ENCODE measurements around the gene HDAC1. TPM values are rescaled to one million over a fixed set of nuclear protein-coding genes. Genes with fewer than 3 reads are reported as not detected.

Gene HDAC1
- total RNA-seq, 4 donors from 2014 or later = 78.2 to 96.8 (median 85.0) TPM

DNA sequence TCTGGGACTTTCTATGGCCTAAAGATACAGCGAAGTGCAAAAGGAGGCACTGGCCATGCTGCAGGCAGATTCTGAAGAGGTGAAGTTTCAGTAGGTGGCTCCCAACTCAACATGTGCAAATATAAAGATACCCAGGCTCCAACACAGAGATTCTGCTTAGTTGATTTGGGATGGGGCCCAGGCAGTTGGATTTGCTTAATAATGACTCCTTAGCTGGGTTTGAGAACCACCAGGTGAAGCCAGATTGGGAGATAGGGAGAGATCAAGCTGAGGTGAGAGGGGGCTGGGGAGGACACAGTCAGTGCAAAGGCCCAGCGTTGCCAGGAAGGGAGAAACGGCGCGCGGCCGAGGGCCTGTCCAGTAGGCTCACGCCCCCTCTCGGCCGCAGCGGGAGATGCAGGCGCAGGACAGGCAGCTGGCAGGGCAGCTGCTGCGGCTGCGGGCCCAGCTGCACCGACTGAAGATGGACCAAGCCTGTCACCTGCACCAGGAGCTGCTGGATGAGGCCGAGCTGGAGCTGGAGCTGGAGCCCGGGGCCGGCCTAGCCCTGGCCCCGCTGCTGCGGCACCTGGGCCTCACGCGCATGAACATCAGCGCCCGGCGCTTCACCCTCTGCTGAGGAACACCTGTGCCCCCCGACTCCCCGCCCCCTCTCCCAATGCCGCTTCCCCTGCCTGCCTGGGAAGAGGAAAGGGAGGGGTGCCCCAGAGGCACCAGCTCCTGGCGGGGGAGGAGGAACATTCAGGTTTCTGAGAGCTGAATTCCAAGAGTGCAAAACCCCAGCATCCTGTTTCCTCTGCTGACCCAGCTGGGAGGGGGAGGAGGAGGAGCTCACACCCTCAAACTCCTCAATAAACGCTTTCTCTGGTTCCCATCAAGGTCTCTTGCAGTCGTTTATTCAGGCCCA is 43.6 kb upstream of the HDAC1 start:
- Histone ChIP-seq H3K9me3 (no peaks in the 10 kb centered on the region), H3K27me3 (no peaks in the 10 kb centered on the region), H3K27ac (peak overlapping the region; percentile 27 to 74 (median 74)), H3K36me3 (no peaks in the 10 kb centered on the region), H3K4me1 (peaks cover 17 to 46% of the 10 kb centered on the region in 2 donors), H3K4me3 (replicated peaks in 1 of 3) (no peak overlapping the region)
- WGBS, 2 donors = 24 to 33% methylated on average over 3 to 14 of the region's 31 CpGs
- peak; percentile 84 to 87 for DNase-seq
- intact Hi-C loops (cut with DNase I) = no loop called here
- TF ChIP-seq, protein P1, sequence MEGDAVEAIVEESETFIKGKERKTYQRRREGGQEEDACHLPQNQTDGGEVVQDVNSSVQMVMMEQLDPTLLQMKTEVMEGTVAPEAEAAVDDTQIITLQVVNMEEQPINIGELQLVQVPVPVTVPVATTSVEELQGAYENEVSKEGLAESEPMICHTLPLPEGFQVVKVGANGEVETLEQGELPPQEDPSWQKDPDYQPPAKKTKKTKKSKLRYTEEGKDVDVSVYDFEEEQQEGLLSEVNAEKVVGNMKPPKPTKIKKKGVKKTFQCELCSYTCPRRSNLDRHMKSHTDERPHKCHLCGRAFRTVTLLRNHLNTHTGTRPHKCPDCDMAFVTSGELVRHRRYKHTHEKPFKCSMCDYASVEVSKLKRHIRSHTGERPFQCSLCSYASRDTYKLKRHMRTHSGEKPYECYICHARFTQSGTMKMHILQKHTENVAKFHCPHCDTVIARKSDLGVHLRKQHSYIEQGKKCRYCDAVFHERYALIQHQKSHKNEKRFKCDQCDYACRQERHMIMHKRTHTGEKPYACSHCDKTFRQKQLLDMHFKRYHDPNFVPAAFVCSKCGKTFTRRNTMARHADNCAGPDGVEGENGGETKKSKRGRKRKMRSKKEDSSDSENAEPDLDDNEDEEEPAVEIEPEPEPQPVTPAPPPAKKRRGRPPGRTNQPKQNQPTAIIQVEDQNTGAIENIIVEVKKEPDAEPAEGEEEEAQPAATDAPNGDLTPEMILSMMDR (IDR thresholded peaks at IDR 0.05) = peak; percentile 24 to 86 (median 62)
- no peak for TF ChIP-seq POLR2A (IDR thresholded peaks at IDR 0.05)

DNA sequence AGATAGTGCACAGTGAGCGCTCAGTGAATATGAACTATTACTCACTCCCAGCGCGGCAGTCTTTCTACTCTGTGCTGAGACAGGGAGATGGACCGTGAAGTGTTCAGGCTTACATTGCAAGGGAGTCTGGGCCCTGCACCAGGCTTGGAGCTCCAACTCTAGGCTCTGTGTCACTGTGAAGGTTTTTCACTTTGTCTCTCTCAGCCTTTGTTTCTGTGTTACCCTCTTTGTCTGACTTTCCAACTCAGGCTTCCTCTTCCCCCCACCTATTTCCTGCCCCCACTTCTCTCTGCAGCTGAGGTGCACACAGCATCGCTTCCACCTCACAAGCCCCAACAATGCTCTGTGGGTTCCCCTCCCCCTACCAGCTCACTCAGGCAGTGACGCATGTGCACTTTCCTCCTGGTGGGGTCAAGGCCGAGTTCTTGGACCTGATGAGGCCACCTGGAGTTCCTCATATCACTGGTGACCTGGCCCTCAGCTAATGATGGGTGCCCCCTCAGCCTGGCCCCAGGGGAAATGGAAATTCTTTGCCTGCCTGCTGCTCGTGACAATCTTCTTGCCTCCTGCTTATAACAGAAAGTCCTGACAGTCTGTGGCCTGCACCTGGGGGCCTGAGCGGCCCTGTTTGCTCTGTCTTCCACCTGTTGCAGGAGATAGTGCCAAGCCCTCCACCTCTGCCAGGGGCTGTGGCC is 41.9 kb upstream of the HDAC1 start:
- Histone ChIP-seq H3K27ac (peak overlapping the region; percentile 49 to 79 (median 67)), H3K4me1 (peaks cover 17 to 46% of the 10 kb centered on the region in 2 donors), H3K27me3 (no peaks in the 10 kb centered on the region), H3K4me3 (replicated peaks in 1 of 3) (no peak overlapping the region), H3K9me3 (no peaks in the 10 kb centered on the region), H3K36me3 (no peaks in the 10 kb centered on the region)
- TF ChIP-seq POLR2A (IDR thresholded peaks at IDR 0.05) = no peak
- TF ChIP-seq, protein P1 (IDR thresholded peaks at IDR 0.05) = no peak
- DNase-seq = peak; percentile 23 to 41
- intact Hi-C loops (cut with DNase I) = no loop called here
- 47 to 61% methylated on average over 6 to 9 of the region's 9 CpGs for WGBS, 2 donors

DNA sequence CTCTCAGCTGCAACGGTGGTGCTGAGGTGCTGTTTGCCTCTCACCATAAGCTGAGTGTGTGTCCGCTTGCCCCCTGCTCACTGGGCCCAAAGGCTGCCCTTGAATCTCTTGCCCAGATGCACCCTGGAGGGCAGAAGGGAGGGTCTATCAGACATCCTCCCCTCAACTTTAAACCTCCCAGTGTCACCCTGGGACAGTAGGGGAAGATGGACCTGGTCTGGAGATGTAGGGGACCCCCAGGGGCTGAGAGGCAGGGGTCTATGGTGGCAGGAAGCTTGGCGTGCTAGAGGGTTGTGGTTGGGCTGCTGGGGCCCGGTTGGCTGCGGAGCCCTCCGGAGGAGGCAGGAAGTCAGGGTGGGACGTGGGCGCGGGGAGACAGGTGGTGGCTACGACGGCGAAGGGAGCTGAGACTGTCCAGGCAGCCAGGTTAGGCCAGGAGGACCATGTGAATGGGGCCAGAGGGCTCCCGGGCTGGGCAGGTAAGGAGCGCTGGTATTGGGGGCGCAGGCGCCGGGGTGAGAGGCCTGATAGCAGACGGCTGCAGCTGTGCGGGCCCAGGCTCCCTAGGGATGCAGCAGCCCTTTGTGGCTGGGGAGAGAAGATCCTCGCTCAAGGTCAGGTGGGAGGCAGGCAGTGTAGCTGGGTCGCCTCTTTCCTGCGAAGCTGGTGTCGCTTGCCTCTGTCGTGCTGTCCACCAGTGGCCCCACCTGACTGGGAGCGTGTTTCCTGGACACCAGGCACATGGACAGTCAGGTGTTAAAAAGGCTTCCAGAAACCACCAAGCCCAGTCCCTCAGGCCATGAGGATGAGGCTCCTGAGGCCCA is 40.8 kb upstream of the HDAC1 start, which contains the start of gene LCK:
TSS of gene LCK (plus strand) at position 373 of the 824 bp plus-strand sequence. CDS start 23,065 bp downstream, outside the sequence.
- DNase-seq = no peak
- Histone ChIP-seq H3K27ac (peak within 1 kb of the TSS; percentile 51 to 79 (median 67)), H3K4me1 (peaks cover 17 to 45% of the 10 kb centered on the region in 2 donors), H3K9me3 (no peaks in the 10 kb centered on the region), H3K4me3 (replicated peaks in 1 of 3) (no peak within 1 kb of the TSS), H3K27me3 (no peaks in the 10 kb centered on the region), H3K36me3 (no peaks in the 10 kb centered on the region)
- TF ChIP-seq POLR2A (IDR thresholded peaks at IDR 0.05) = no peak
- TF ChIP-seq, protein P1 (IDR thresholded peaks at IDR 0.05) = no peak
- intact Hi-C loops (cut with DNase I) = no loop called here
- WGBS, 2 donors = 86 to 88% methylated on average over 21 to 24 of the region's 25 CpGs

DNA sequence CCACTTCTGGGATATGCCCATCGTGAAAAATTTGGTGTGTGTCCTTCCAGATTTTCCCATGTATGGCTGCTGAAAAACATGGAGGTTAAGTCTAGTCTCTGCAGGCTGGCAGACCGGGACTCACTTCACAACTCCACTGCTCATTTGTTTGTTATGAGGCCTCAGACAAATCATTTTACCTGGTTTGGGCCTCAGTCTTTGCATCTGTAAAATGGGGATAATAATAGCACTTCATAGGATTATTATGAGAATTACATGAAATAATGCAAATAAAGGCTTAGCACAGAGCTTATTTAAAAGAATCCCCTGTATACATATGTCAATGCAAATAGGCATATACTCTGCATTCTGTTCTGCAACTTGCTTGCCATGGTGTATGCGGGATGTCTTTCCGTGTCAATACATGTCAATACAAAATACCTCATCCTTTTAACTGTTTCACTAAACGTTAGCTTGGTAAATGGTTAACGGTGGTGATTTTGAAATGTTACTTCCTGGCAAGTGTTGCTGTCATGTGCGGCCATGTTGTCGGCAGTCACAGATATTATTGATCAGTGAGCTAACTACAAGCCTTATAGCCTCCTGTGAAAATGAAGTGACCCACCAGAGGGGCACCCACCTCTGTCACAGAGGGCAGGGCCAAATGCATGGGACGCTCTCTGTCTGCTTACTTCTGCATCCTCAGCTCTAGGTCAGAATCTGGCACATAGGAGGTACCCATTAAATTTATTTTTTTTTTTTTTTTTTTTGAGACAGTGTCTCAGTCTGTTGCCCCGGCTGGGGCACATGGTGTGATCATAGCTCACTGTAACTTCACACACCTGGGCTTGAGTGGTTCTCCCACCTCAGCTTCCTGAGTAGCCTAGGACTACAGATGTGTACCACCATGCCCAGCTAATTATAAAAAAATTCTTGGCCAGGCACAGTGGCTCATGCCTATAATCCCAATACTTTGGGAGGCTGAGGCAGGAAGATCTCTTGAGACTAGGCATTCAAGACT is 36.5 kb upstream of the HDAC1 start:
- H3K9me3 ChIP-seq = no peaks in the 10 kb centered on the region
- no peaks in the 10 kb centered on the region for H3K27me3 ChIP-seq
- intact Hi-C loops (cut with DNase I) = no loop called here
- no peak for DNase-seq
- WGBS, 2 donors = 92 to 95% methylated on average over 10 of the region's 10 CpGs
- no peaks in the 10 kb centered on the region for H3K36me3 ChIP-seq
- H3K27ac ChIP-seq = no peak overlapping the region
- H3K4me1 ChIP-seq = peaks cover 7 to 18% of the 10 kb centered on the region in 2 donors
- no peak overlapping the region for H3K4me3 ChIP-seq (replicated peaks in 1 of 3)
- no peak for TF ChIP-seq POLR2A (IDR thresholded peaks at IDR 0.05)
- TF ChIP-seq, protein P1 (IDR thresholded peaks at IDR 0.05) = no peak
